Neural cell (in vitro differentiated cells): ENCODE results near the gene PLEKHM1. TPM values are rescaled to one million over a fixed set of nuclear protein-coding genes. Genes with fewer than 3 reads are reported as not detected.

ENCODE experiments used
- H2AFZ ChIP-seq: fragments of 200-600, 300-800 bp; sonication (generic), shearing (Covaris generic); 2 replicates; pipeline ENCODE4 v1.6.0; 2014; ENCODE audit warnings: low read depth, mild to moderate bottlenecking, antibody characterized with exemption, low read length, moderate library complexity
- H3F3A ChIP-seq: fragments of 200-600 bp; shearing (Covaris generic); 2 replicates; pipeline ENCODE4 v1.6.1; 2016; ENCODE audit warnings: mild to moderate bottlenecking, moderate library complexity, mixed read lengths, antibody characterized with exemption, low read length; ENCODE audit not compliant: insufficient read depth, poor library complexity, severe bottlenecking
- H3K27ac ChIP-seq: fragments of 200-600, 300-800 bp; sonication (generic), shearing (Covaris generic); 2 replicates; pipeline ENCODE4 v1.5.1; 2014; ENCODE audit warnings: mild to moderate bottlenecking, low read length, moderate library complexity
- H3K27me3 ChIP-seq: fragments of 300-800, 200-600 bp; sonication (generic), shearing (Covaris generic); 2 replicates; pipeline ENCODE4 v1.6.0; 2014; ENCODE audit warnings: mild to moderate bottlenecking, low read depth, low read length, moderate library complexity; ENCODE audit not compliant: insufficient read depth
- H3K36me3 ChIP-seq: fragments of 300-800, 200-600 bp; sonication (generic), shearing (Covaris generic); 2 replicates; pipeline ENCODE4 v1.5.1; 2014; ENCODE audit warnings: mild to moderate bottlenecking, antibody characterized with exemption, low read length, moderate library complexity; ENCODE audit not compliant: insufficient read depth
- H3K4me2 ChIP-seq: fragments of 300-800, 200-600 bp; sonication (generic), shearing (Covaris generic); 2 replicates; pipeline ENCODE4 v1.6.0; 2014; ENCODE audit warnings: mild to moderate bottlenecking, low read length
- H3K4me3 ChIP-seq: fragments of 300-800, 200-600 bp; sonication (generic), shearing (Covaris generic); 2 replicates; pipeline ENCODE4 v1.5.1; 2014; ENCODE audit warnings: mild to moderate bottlenecking, low read length, moderate library complexity
- H3K79me2 ChIP-seq: fragments of 200-600 bp; shearing (Covaris generic); replicated peaks from 2 replicates; pipeline ENCODE4 v1.6.0; 2014; ENCODE audit warnings: mild to moderate bottlenecking, low read length, moderate library complexity; ENCODE audit not compliant: insufficient read depth
- H3K9ac ChIP-seq: fragments of 300-800, 200-600 bp; sonication (generic), shearing (Covaris generic); 2 replicates; pipeline ENCODE4 v1.6.1; 2016; ENCODE audit warnings: mild to moderate bottlenecking, low read length, mixed read lengths
- H3K9me2 ChIP-seq: fragments of 200-600 bp; shearing (Covaris generic); 2 replicates; pipeline ENCODE4 v1.6.1; 2016; ENCODE audit warnings: mild to moderate bottlenecking, low read length, mixed read lengths; ENCODE audit not compliant: insufficient read depth
- H3K9me3 ChIP-seq: fragments of 200-600, 300-800 bp; sonication (generic), shearing (Covaris generic); 2 replicates; pipeline ENCODE4 v1.6.1; 2016; ENCODE audit warnings: mild to moderate bottlenecking, mixed run types, low read length, moderate library complexity, mixed read lengths
- H4K20me1 ChIP-seq: fragments of 200-600 bp; shearing (Covaris generic); 2 replicates; pipeline ENCODE4 v1.6.1; 2016; ENCODE audit warnings: mild to moderate bottlenecking, mixed run types; ENCODE audit not compliant: insufficient read depth
- CTCF ChIP-seq: fragments of 450-650 bp; IDR thresholded peaks from 2 replicates; pipeline ENCODE4 v1.5.1; 2014; ENCODE audit warnings: antibody characterized with exemption, mild to moderate bottlenecking, moderate library complexity; ENCODE audit not compliant: poor library complexity, severe bottlenecking
- EP300 ChIP-seq: fragments of 450-650 bp; conservative IDR thresholded peaks from 2 replicates; pipeline ENCODE4 v1.6.1; 2014; ENCODE audit warnings: antibody characterized with exemption, mild to moderate bottlenecking, moderate library complexity; ENCODE audit not compliant: poor library complexity, severe bottlenecking
- EZH2 ChIP-seq: fragments of 200-600, 300-800 bp; shearing (Covaris generic), sonication (generic); IDR thresholded peaks from 2 replicates; pipeline ENCODE4 v1.6.1; 2014; ENCODE audit warnings: antibody characterized with exemption, low read length, borderline replicate concordance, mild to moderate bottlenecking; ENCODE audit not compliant: insufficient read depth, poor library complexity, severe bottlenecking
- MXI1 ChIP-seq: fragments of 450-650 bp; conservative IDR thresholded peaks from 2 replicates; pipeline ENCODE4 v1.6.1; 2014; ENCODE audit warnings: antibody characterized with exemption, mild to moderate bottlenecking; ENCODE audit not compliant: poor library complexity, severe bottlenecking
- POLR2AphosphoS5 ChIP-seq: IDR thresholded peaks from 2 replicates; pipeline ENCODE4 v1.6.1; 2012
- RAD21 ChIP-seq: fragments of 450-650 bp; conservative IDR thresholded peaks from 2 replicates; pipeline ENCODE4 v1.6.1; 2014; ENCODE audit warnings: antibody characterized with exemption, mild to moderate bottlenecking, moderate library complexity
- REST ChIP-seq: IDR thresholded peaks from 2 replicates; pipeline ENCODE4 v1.6.1; 2012; ENCODE audit warnings: borderline replicate concordance
- SMC3 ChIP-seq: fragments of 450-650 bp; conservative IDR thresholded peaks from 2 replicates; pipeline ENCODE4 v1.6.1; 2014; ENCODE audit warnings: antibody characterized with exemption, mild to moderate bottlenecking, moderate library complexity; ENCODE audit not compliant: poor library complexity
- TAF1 ChIP-seq: IDR thresholded peaks from 2 replicates; pipeline ENCODE4 v1.6.1; 2012; ENCODE audit warnings: low read depth
- polyA plus RNA-seq: library from polyadenylated mRNA; depleted of rRNA; stranded (reverse); fragments of >200 nt; gene quantifications from 2 replicates; pipeline ENCODE4 v1.2.3, GENCODE V29; 2014

PLEKHM1 gene
- polyA plus RNA-seq, 1 donor from 2014 or later, result 3.1 TPM

- H3K4me2 ChIP-seq, result no peak overlapping the region
- H3K9me2 ChIP-seq, result no peaks in the 10 kb centered on the region
- no peaks in the 10 kb centered on the region for H3K36me3 ChIP-seq
- no peaks in the 10 kb centered on the region for H4K20me1 ChIP-seq
- H3K4me3 ChIP-seq, result no peak overlapping the region
- H2AFZ ChIP-seq, result no peak overlapping the region
- no peaks in the 10 kb centered on the region for H3K79me2 ChIP-seq
- TF ChIP-seq EZH2 (no peak), RAD21 (no peak), CTCF (no peak), REST (no peak), TAF1 (no peak), SMC3 (no peak), EP300 (no peak)
- no peaks in the 10 kb centered on the region for H3F3A ChIP-seq
- H3K9ac ChIP-seq, result no peak overlapping the region
- no peaks in the 10 kb centered on the region for H3K9me3 ChIP-seq
- peaks cover 22% of the 10 kb centered on the region for H3K27me3 ChIP-seq
- no peak overlapping the region for H3K27ac ChIP-seq
Measured at GRCh38 chr17:45423304-45423974, 67.1 kb downstream of the PLEKHM1 start.

GRCh38 chr17:45414990-45415881 is 75.3 kb downstream of the PLEKHM1 start:
- no peak overlapping the region for H3K4me2 ChIP-seq
- H3K9ac ChIP-seq, result no peak overlapping the region
- H3K27me3 ChIP-seq, result no peaks in the 10 kb centered on the region
- H3K4me3 ChIP-seq, result no peak overlapping the region
- H4K20me1 ChIP-seq, result no peaks in the 10 kb centered on the region
- TF ChIP-seq TAF1, result no peak
- no peak for TF ChIP-seq SMC3
- TF ChIP-seq RAD21, result no peak
- no peak for TF ChIP-seq POLR2AphosphoS5
- TF ChIP-seq CTCF, result no peak
- no peak for TF ChIP-seq REST
- no peak for TF ChIP-seq MXI1
- TF ChIP-seq EZH2, result no peak
- TF ChIP-seq EP300, result no peak
- H3K27ac ChIP-seq, result no peak overlapping the region
- H3K9me2 ChIP-seq, result no peaks in the 10 kb centered on the region
- H3F3A ChIP-seq, result no peaks in the 10 kb centered on the region
- no peaks in the 10 kb centered on the region for H3K79me2 ChIP-seq
- H3K36me3 ChIP-seq, result no peaks in the 10 kb centered on the region
- no peak overlapping the region for H2AFZ ChIP-seq
- H3K9me3 ChIP-seq, result no peaks in the 10 kb centered on the region
